Stimulated activated naive CD8-positive, alpha-beta T cell treated with anti-CD3 and anti-CD28 coated beads, Interleukin-15, Interleukin-2, amounts not matched to agents 100 U/mL and 50 U/mL, for 24 hours (primary cell): Measurements from ENCODE around the gene ZNF724.
"Not testable (repeated sequence)": the region's sequence is repeated elsewhere in the genome, so short reads cannot be mapped to it uniquely, and the experiment has no call there.

ENCODE experiments used
- ATAC-seq: fragments of 150-1000 bp; cut with Tn5 transposase; one replicate; pipeline ENCODE4 v1.10.0; 2021
- DNase-seq: peaks from one replicate; pipeline ENCODE4 v3.0.0; 2021

Gene ZNF724

GRCh38 chr19:23249911-23250649 lies at the start of gene ZNF724:
Gene ZNF724, minus strand, starts transcription at chr19:23250394. Its CDS starts 152 bp downstream, at chr19:23250242.
- ATAC-seq: peak; percentile 100
- peak; percentile 87 for DNase-seq

- ATAC-seq: no peak
- DNase-seq: no peak
Measured at GRCh38 chr19:23294141-23294540, 43.9 kb upstream of the ZNF724 start.

GRCh38 chr19:23289966-23290365 lies 39.8 kb upstream of the ZNF724 start:
- ATAC-seq, DNase-seq: not testable (repeated sequence)

GRCh38 chr19:23287620-23288019 lies 37.4 kb upstream of the ZNF724 start:
- ATAC-seq (no peak), DNase-seq (no peak)

- DNase-seq (peak; percentile 9), ATAC-seq (peak; percentile 55)
Measured at GRCh38 chr19:23286477-23286876, 36.3 kb upstream of the ZNF724 start.

GRCh38 chr19:23285948-23286347 lies 35.8 kb upstream of the ZNF724 start:
- ATAC-seq (no peak), DNase-seq (no peak)

- not testable (repeated sequence) for DNase-seq
Measured at GRCh38 chr19:23285326-23285725, 35.1 kb upstream of the ZNF724 start.

GRCh38 chr19:23283925-23284324 lies 33.7 kb upstream of the ZNF724 start:
- ATAC-seq: no peak

More at GRCh38 chr19:23285326-23285725, 35.1 kb upstream of the ZNF724 start:
- ATAC-seq: not testable (repeated sequence)

GRCh38 chr19:23281663-23282276 lies 31.6 kb upstream of the ZNF724 start:
- no peak for DNase-seq
- ATAC-seq: no peak

More at GRCh38 chr19:23283925-23284324, 33.7 kb upstream of the ZNF724 start:
- peak; percentile 67 for DNase-seq

- not testable (repeated sequence) for DNase-seq
Measured at GRCh38 chr19:23278118-23278517, 27.9 kb upstream of the ZNF724 start.

GRCh38 chr19:23273590-23274412 lies 23.6 kb upstream of the ZNF724 start:
- DNase-seq (peak; percentile 93), ATAC-seq (peak; percentile 100)

More at GRCh38 chr19:23278118-23278517, 27.9 kb upstream of the ZNF724 start:
- not testable (repeated sequence) for ATAC-seq

- DNase-seq (peak; percentile 10), ATAC-seq (no peak)
Measured at GRCh38 chr19:23273022-23273589, 22.9 kb upstream of the ZNF724 start.

- ATAC-seq (peak; percentile 69), DNase-seq (no peak)
Measured at GRCh38 chr19:23263870-23264590, 13.8 kb upstream of the ZNF724 start.

- DNase-seq: no peak
- ATAC-seq: no peak
Measured at GRCh38 chr19:23263396-23263795, 13.2 kb upstream of the ZNF724 start.

- DNase-seq (no peak), ATAC-seq (peak; percentile 24)
Measured at GRCh38 chr19:23262920-23263319, 12.7 kb upstream of the ZNF724 start.

GRCh38 chr19:23261496-23262020 lies 11.4 kb upstream of the ZNF724 start:
- ATAC-seq: no peak
- no peak for DNase-seq

- no peak for ATAC-seq
- no peak for DNase-seq
Measured at GRCh38 chr19:23260956-23261355, 10.8 kb upstream of the ZNF724 start.

GRCh38 chr19:23259961-23260360 lies 9.8 kb upstream of the ZNF724 start:
- no peak for ATAC-seq
- DNase-seq: no peak

- no peak for ATAC-seq
Measured at GRCh38 chr19:23255700-23256099, 5.5 kb upstream of the ZNF724 start.

GRCh38 chr19:23254141-23254910 lies 4.1 kb upstream of the ZNF724 start:
- ATAC-seq (no peak), DNase-seq (no peak)

More at GRCh38 chr19:23255700-23256099, 5.5 kb upstream of the ZNF724 start:
- DNase-seq: no peak
